IMR-90 (cell line): ENCODE data around the gene TAL1.

Experiments used
- MAZ ChIP-seq: IDR thresholded peaks from 2 replicates; pipeline ENCODE4 v1.6.1; 2012; ENCODE audit warnings: low read depth, mild to moderate bottlenecking, low read length, improper control_type of control experiment, moderate library complexity, borderline replicate concordance
- POLR2A ChIP-seq: IDR thresholded peaks from 2 replicates; pipeline ENCODE4 v1.6.1; 2012; ENCODE audit warnings: mild to moderate bottlenecking, low read depth, low read length
- SMC3 ChIP-seq: fragments of 150-350 bp; IDR thresholded peaks from 2 replicates; pipeline ENCODE4 v1.6.1; 2016; ENCODE audit warnings: low read depth, mild to moderate bottlenecking, antibody characterized with exemption, low read length, moderate library complexity
- TF ChIP-seq, protein P1 (sequence below): conservative IDR thresholded peaks from 2 replicates; pipeline ENCODE4 v1.5.1; 2012; ENCODE audit warnings: mild to moderate bottlenecking, low read depth, low read length, improper control_type of control experiment
- TF ChIP-seq, protein P2 (sequence below): fragments of 150-350 bp; IDR thresholded peaks from 2 replicates; pipeline ENCODE4 v1.6.1; 2016; ENCODE audit warnings: low read depth, mild to moderate bottlenecking, low read length, moderate library complexity, borderline replicate concordance

DNA sequence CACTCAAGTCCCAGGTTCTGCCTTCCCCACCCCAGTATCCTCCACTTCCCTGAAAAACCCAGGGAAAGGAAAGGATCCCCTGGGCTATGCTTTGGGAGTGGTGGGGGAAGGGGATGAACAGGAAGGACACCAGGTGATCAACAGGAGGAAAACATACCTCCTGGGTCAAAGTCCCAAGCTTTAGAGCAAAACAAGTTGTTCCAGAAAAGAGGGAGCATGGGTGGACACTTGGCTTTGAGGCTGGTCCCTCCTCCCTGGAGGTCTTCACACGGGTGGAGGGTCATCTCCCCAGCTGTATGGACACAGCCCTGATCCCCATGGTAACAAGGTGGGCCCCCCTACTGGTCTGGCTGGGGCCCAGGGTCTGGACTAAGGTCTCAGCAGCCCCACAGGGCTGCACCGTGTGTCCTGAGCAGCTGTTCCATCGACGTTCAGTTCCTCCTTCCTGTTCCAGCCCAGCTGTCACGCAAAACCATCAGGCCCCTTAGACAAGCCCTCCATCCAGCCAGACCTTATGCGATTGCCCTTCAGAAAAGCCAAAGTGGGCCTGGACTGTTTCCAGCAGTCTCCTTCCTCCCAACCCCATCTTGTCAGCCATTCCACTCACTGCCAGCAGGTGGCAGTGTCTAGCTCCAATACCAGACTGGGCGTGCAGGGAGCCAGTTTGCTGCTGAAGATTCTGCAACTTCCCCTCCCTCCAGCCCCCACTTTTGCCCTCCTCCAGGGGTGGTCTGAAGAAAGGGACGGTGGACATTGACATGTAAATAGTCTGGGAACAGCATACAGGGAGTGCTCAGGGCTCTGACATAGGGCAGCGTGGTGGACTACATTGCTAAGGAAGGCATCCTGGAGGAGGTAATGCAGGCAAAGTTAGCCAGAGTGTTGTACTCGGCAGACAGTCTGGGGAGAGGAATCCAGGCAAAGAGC is 39.3 kb downstream of the TAL1 start:
- TF ChIP-seq, protein P1, sequence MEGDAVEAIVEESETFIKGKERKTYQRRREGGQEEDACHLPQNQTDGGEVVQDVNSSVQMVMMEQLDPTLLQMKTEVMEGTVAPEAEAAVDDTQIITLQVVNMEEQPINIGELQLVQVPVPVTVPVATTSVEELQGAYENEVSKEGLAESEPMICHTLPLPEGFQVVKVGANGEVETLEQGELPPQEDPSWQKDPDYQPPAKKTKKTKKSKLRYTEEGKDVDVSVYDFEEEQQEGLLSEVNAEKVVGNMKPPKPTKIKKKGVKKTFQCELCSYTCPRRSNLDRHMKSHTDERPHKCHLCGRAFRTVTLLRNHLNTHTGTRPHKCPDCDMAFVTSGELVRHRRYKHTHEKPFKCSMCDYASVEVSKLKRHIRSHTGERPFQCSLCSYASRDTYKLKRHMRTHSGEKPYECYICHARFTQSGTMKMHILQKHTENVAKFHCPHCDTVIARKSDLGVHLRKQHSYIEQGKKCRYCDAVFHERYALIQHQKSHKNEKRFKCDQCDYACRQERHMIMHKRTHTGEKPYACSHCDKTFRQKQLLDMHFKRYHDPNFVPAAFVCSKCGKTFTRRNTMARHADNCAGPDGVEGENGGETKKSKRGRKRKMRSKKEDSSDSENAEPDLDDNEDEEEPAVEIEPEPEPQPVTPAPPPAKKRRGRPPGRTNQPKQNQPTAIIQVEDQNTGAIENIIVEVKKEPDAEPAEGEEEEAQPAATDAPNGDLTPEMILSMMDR = peak; percentile 91
- TF ChIP-seq MAZ (peak; percentile 64; the same call in 1 of the 2 replicates), POLR2A (no peak), SMC3 (peak; percentile 71)
- TF ChIP-seq, protein P2, sequence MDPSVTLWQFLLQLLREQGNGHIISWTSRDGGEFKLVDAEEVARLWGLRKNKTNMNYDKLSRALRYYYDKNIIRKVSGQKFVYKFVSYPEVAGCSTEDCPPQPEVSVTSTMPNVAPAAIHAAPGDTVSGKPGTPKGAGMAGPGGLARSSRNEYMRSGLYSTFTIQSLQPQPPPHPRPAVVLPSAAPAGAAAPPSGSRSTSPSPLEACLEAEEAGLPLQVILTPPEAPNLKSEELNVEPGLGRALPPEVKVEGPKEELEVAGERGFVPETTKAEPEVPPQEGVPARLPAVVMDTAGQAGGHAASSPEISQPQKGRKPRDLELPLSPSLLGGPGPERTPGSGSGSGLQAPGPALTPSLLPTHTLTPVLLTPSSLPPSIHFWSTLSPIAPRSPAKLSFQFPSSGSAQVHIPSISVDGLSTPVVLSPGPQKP = no peak
